HEK293T (cell line): Measurements from ENCODE around the gene ELL2.

Source experiments
- BHLHE40 ChIP-seq: fragments of 450-650 bp; IDR thresholded peaks from 2 replicates; pipeline ENCODE4 v1.6.1; 2016; ENCODE audit warnings: mild to moderate bottlenecking, moderate library complexity, borderline replicate concordance
- CTBP1 ChIP-seq: fragments of 450-650 bp; IDR thresholded peaks from 2 replicates; pipeline ENCODE4 v1.6.1; 2016; ENCODE audit warnings: borderline replicate concordance
- ELF4 ChIP-seq: fragments of 450-650 bp; IDR thresholded peaks from 2 replicates; pipeline ENCODE4 v1.6.1; 2017; ENCODE audit warnings: antibody characterized with exemption
- FOXA1 ChIP-seq: fragments of 450-650 bp; IDR thresholded peaks from 2 replicates; pipeline ENCODE4 v1.6.1; 2016; ENCODE audit warnings: mild to moderate bottlenecking
- FOXK2 ChIP-seq: fragments of 450-650 bp; IDR thresholded peaks from 2 replicates; pipeline ENCODE4 v1.6.1; 2016; ENCODE audit warnings: mild to moderate bottlenecking
- FOXM1 ChIP-seq: fragments of 450-650 bp; IDR thresholded peaks from 2 replicates; pipeline ENCODE4 v1.6.1; 2017; ENCODE audit warnings: mild to moderate bottlenecking, borderline replicate concordance
- LEF1 ChIP-seq: fragments of 450-650 bp; IDR thresholded peaks from 2 replicates; pipeline ENCODE4 v1.6.1; 2017; ENCODE audit warnings: mild to moderate bottlenecking, borderline replicate concordance
- NFRKB ChIP-seq: fragments of 450-650 bp; IDR thresholded peaks from 2 replicates; pipeline ENCODE4 v1.6.1; 2016; ENCODE audit warnings: mild to moderate bottlenecking, moderate library complexity
- SP1 ChIP-seq: fragments of 450-650 bp; IDR thresholded peaks from 2 replicates; pipeline ENCODE4 v1.6.1; 2017
- SUZ12 ChIP-seq: fragments of 450-650 bp; IDR thresholded peaks from 2 replicates; pipeline ENCODE4 v1.6.1; 2016; ENCODE audit warnings: mild to moderate bottlenecking
- TARDBP ChIP-seq: fragments of 450-650 bp; IDR thresholded peaks from 2 replicates; pipeline ENCODE4 v1.6.1; 2016
- ZNF384 ChIP-seq: fragments of 450-650 bp; IDR thresholded peaks from 2 replicates; pipeline ENCODE4 v1.6.1; 2016

GRCh38 chr5:95879661-95880060, 82.0 kb downstream of the ELL2 start:
- no peak for TF ChIP-seq BHLHE40
- no peak for TF ChIP-seq NFRKB
- no peak for TF ChIP-seq ZNF384
- TF ChIP-seq FOXA1: no peak
- no peak for TF ChIP-seq FOXM1
- TF ChIP-seq SP1: no peak
- TF ChIP-seq CTBP1: no peak
- no peak for TF ChIP-seq LEF1
- TF ChIP-seq SUZ12: no peak
- TF ChIP-seq FOXK2: no peak
- TF ChIP-seq TARDBP: no peak
- TF ChIP-seq ELF4: no peak
